Naive thymus-derived CD4-positive, alpha-beta T cell (primary cell): ENCODE data around the gene OCIAD2. TPM values are rescaled to one million over a fixed set of nuclear protein-coding genes. Genes with fewer than 3 reads are reported as not detected.

Source experiments
- ATAC-seq: fragments of 150-1000 bp; cut with Tn5 transposase; 2 replicates; pipeline ENCODE4 v1.10.0; 2021; ENCODE audit warnings: mild to moderate bottlenecking, moderate library complexity
- CTCF ChIA-PET: fragments of 350-600 bp; sonication (Branson Sonifier 250); formaldehyde crosslinking; loops from one replicate; lab custom pipeline; 2021; ENCODE audit warnings: antibody characterized with exemption; lab: Charles Lee
- POLR2A ChIA-PET: fragments of 350-600 bp; sonication (Branson Sonifier 250); formaldehyde crosslinking; loops from one replicate; lab custom pipeline; 2021; ENCODE audit warnings: antibody characterized with exemption, inconsistent platforms; lab: Charles Lee
- DNase-seq, 9 donors: peaks; one replicate each; pipeline versions ENCODE4 v3.0.0 to v3.0.0-alpha.2; 2020 to 2022; ENCODE audit warnings: mixed read lengths in 1 of 9
- H3K27ac ChIP-seq: one replicate; pipeline ENCODE4 v1.7.0; 2013; ENCODE audit warnings: mild to moderate bottlenecking, low read depth, low read length, moderate library complexity
- H3K27me3 ChIP-seq, 2 donors: one replicate each; pipeline ENCODE4 v1.7.0; 2013; ENCODE audit warnings: low read length in 2 of 2, mild to moderate bottlenecking in 2 of 2, moderate library complexity in 2 of 2; ENCODE audit not compliant: control insufficient read depth in 2 of 2, insufficient read depth in 2 of 2
- H3K36me3 ChIP-seq, 3 experiments: 1 replicate in 2 of 3; 2 replicates in 1 of 3; pipeline ENCODE4 v1.7.0; 2013; ENCODE audit warnings: low read length in 3 of 3, mild to moderate bottlenecking in 3 of 3, moderate library complexity in 1 of 3; ENCODE audit not compliant: insufficient read depth in 3 of 3, control insufficient read depth in 2 of 3
- H3K4me1 ChIP-seq, 2 donors: one replicate each; pipeline ENCODE4 v1.7.0; 2013; ENCODE audit warnings: low read length in 2 of 2, mild to moderate bottlenecking in 2 of 2, moderate library complexity in 1 of 2; ENCODE audit not compliant: control insufficient read depth in 2 of 2, insufficient read depth in 2 of 2
- H3K4me3 ChIP-seq: 2 replicates; pipeline ENCODE4 v1.7.0; 2013; ENCODE audit warnings: mild to moderate bottlenecking, low read length
- H3K9me3 ChIP-seq, 3 experiments: 1 replicate in 2 of 3; 2 replicates in 1 of 3; pipeline ENCODE4 v1.7.0; 2013; ENCODE audit warnings: low read length in 3 of 3; ENCODE audit not compliant: control insufficient read depth in 2 of 3
- H3K27ac Mint-ChIP-seq, 9 donors: one replicate each; pipeline ENCODE4 v1.8.0; 2020 to 2022; ENCODE audit warnings: mixed read lengths in 9 of 9, mild to moderate bottlenecking in 8 of 9, moderate library complexity in 5 of 9, inconsistent platforms in 2 of 9
- H3K27me3 Mint-ChIP-seq, 5 donors: one replicate each; pipeline ENCODE4 v1.8.0; 2021 to 2022; ENCODE audit warnings: mixed read lengths in 5 of 5, mild to moderate bottlenecking in 1 of 5
- H3K36me3 Mint-ChIP-seq, 5 donors: one replicate each; pipeline ENCODE4 v1.8.0; 2020 to 2022; ENCODE audit warnings: mixed read lengths in 5 of 5, mild to moderate bottlenecking in 3 of 5, inconsistent platforms in 1 of 5
- H3K4me1 Mint-ChIP-seq, 7 donors: one replicate each; pipeline ENCODE4 v1.8.0; 2020 to 2022; ENCODE audit warnings: mixed read lengths in 7 of 7, mild to moderate bottlenecking in 3 of 7, inconsistent platforms in 1 of 7
- H3K4me3 Mint-ChIP-seq, 10 donors: one replicate each; pipeline ENCODE4 v1.8.0; 2020 to 2022; ENCODE audit warnings: mild to moderate bottlenecking in 10 of 10, mixed read lengths in 10 of 10, moderate library complexity in 6 of 10, inconsistent platforms in 2 of 10
- H3K9me3 Mint-ChIP-seq, 11 donors: one replicate each; pipeline ENCODE4 v1.8.0; 2020 to 2022; ENCODE audit warnings: mixed read lengths in 11 of 11, mild to moderate bottlenecking in 4 of 11, inconsistent platforms in 1 of 11, moderate library complexity in 1 of 11
- intact Hi-C, 2 donors: fragments of 100-400 bp; cut with micrococcal nuclease; formaldehyde crosslinking; loops; one replicate each; pipeline ENCODE4 v1.15.1; 2023
- polyA plus RNA-seq, 2 donors: library from polyadenylated mRNA; unstranded; fragments of 300-500 nt; fragmentation: Illumina TruSeq; gene quantifications; one replicate each; pipeline ENCODE4 v1.2.3, GENCODE V29; 2021
- total RNA-seq, 6 experiments: library from RNA in 5 of 6; stranded (reverse) in 5 of 6; gene quantifications; 1 replicate in 5 of 6; 2 replicates in 1 of 6; pipeline ENCODE4 v1.2.3 and lab custom pipeline; 2021 to 2026

The OCIAD2 gene
- total and polyA plus RNA-seq, 7 experiments from 2014 or later, result 42.0 to 398 (median 141) TPM

DNA sequence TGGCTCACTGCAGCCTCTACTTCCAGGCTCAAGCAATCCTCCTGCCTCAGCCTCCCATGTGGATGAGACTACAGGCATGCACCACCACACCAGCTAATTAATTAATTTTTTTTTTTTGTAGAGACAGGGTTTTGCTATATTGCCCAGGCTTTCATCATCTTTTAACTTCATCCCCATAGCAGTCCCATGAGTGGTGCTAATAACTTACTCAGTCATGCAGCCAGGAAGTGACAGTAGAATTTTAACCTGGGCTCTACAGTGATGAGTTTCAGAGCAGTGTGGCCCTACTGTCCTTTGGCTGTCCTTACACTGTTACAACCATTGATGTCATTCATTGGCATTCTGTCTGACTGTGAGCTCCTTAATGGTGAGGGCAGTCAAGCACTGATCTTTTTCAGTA, 3.9 kb upstream of the OCIAD2 start:
- Mint-ChIP-seq H3K27ac (no peak overlapping the region), H3K4me1 (peaks cover 13 to 29% (median 19%) of the 10 kb centered on the region in 7 donors), H3K9me3 (peaks cover 0 to 4% (median 0%) of the 10 kb centered on the region in 11 donors), H3K36me3 (peaks cover 0 to 3% (median 0%) of the 10 kb centered on the region in 5 donors), H3K4me3 (no peak overlapping the region), H3K27me3 (no peaks in the 10 kb centered on the region)
- Histone ChIP-seq H3K4me1 (peaks cover 11 to 13% of the 10 kb centered on the region in 2 donors), H3K27ac (no peak overlapping the region), H3K9me3 (no peaks in the 10 kb centered on the region), H3K4me3 (no peak overlapping the region), H3K27me3 (no peaks in the 10 kb centered on the region), H3K36me3 (peaks cover 0 to 6% (median 0%) of the 10 kb centered on the region in 3 experiments)
- POLR2A ChIA-PET, result no interaction called here
- ATAC-seq (no peak), DNase-seq (no peak)
- CTCF ChIA-PET, result interaction anchor here (1.0 to 1.1 kb wide), 2 partner anchors 34 to 331 kb away, joined by 4 read pairs; no protein-coding TSS in a partner anchor
- intact Hi-C loops, result no loop called here

DNA sequence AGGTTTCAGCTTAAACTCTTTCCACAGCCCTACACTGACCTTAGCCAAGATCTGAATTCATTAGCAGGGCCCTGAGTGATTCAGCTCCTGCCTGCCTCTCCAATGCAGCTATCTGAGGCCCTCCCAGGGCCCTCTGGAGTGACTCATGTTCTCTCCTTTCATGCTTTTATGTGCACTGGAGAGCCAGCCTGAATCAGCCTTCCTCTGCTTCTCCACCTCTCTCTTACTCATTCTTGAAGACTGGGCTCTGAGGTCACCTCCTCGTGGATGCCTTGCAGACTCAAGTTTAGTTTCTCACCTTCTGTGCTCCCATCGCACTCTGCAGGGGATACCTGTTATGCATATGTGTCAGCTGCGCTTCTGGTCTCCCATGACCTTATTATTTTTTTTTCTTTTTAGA, 3.1 kb upstream of the OCIAD2 start:
- Mint-ChIP-seq H3K36me3 (peaks cover 0 to 9% (median 0%) of the 10 kb centered on the region in 5 donors), H3K27me3 (no peaks in the 10 kb centered on the region), H3K27ac (peak overlapping the region in 4 of 9 donors; percentile 48 to 87 (median 72)), H3K4me1 (peaks cover 21 to 37% (median 27%) of the 10 kb centered on the region in 7 donors), H3K9me3 (peaks cover 0 to 4% (median 0%) of the 10 kb centered on the region in 11 donors), H3K4me3 (peak overlapping the region in 1 of 10 donors; percentile 61)
- peaks cover 18 to 19% of the 10 kb centered on the region in 2 donors for H3K4me1 ChIP-seq
- no peaks in the 10 kb centered on the region for H3K9me3 ChIP-seq
- peak in 1 of 9 donors; percentile 49 for DNase-seq
- H3K36me3 ChIP-seq, result peaks cover 0 to 6% (median 0%) of the 10 kb centered on the region in 3 experiments
- ChIA-PET POLR2A (no interaction called here), CTCF (interaction anchor here (1.0 kb wide), 1 partner anchor 331 kb away, joined by 4 read pairs; no protein-coding TSS in a partner anchor)
- no peak overlapping the region for H3K27ac ChIP-seq
- intact Hi-C loops, result loop anchor here (5.0 to 10.0 kb wide), 5 partner anchors 33 to 1425 kb away; partner anchors contain the start of genes ATP10D (in 1 of the 2), NFXL1 (in 1 of the 2) and TXK (in 1 of the 2)
- no peak overlapping the region for H3K4me3 ChIP-seq
- ATAC-seq, result no peak
- no peaks in the 10 kb centered on the region for H3K27me3 ChIP-seq

GRCh38 chr4:48908687-48909086, 2.1 kb upstream of the OCIAD2 start:
- CTCF ChIA-PET, result no interaction called here
- ATAC-seq, result no peak

DNA sequence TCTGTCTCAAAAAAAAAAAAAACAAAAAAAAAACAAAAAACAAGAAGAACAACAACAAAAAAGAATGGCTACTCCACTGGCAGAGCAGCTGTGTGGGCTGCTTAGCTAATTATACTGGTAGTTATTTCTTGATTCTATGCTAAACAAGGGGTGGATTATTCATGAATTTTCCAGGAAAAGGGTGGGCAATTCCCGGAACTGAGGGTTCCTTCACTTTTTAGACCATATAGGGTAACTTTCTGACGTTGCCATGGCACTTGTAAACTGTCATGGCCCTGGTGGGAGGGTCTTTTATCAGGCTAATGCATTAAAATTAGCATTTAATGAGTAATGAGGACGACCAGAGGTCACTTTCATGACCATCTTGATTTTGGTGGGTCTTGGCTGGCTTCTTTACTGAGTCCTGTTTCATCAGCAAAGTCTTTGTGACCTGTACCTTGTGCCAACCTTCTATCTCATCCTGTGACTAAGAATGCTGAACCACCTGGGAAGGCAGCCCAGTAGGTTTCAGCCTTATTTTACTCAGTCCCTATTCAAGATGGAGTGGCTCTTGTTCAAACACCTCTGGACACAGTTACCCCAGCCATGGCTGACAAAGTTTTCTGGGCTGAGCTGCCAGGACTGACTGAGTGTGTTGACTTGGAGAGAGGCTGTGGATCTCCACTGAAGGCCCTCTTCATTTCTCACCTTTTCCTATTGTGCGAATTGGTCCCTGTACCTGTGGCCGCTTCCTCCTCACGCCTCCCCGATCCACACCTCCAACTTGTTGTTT, 1.3 kb upstream of the OCIAD2 start:
- Histone ChIP-seq H3K4me1 (peaks cover 18 to 27% of the 10 kb centered on the region in 2 donors), H3K27me3 (no peaks in the 10 kb centered on the region), H3K36me3 (peaks cover 0 to 8% (median 4%) of the 10 kb centered on the region in 3 experiments), H3K9me3 (no peaks in the 10 kb centered on the region), H3K27ac (no peak overlapping the region), H3K4me3 (no peak overlapping the region)
- H3K4me3 Mint-ChIP-seq, result peak overlapping the region in 5 of 10 donors; percentile 14 to 95 (median 36)
- CTCF ChIA-PET, result interaction anchor here (2.0 kb wide), 1 partner anchor 330 kb away, joined by 14 read pairs; no protein-coding TSS in a partner anchor
- peaks cover 0 to 4% (median 0%) of the 10 kb centered on the region in 11 donors for H3K9me3 Mint-ChIP-seq
- H3K27ac Mint-ChIP-seq, result peak overlapping the region in 8 of 9 donors; percentile 49 to 98 (median 95)
- peaks cover 25 to 52% (median 42%) of the 10 kb centered on the region in 7 donors for H3K4me1 Mint-ChIP-seq
- DNase-seq, result no peak
- ATAC-seq, result no peak
- POLR2A ChIA-PET, result no interaction called here
- H3K27me3 Mint-ChIP-seq, result no peaks in the 10 kb centered on the region
- peaks cover 2 to 15% (median 3%) of the 10 kb centered on the region in 5 donors for H3K36me3 Mint-ChIP-seq
- intact Hi-C loops, result loop anchor here (2.0 to 10.0 kb wide), 6 partner anchors 34 to 1423 kb away; partner anchors contain the start of genes ATP10D (in 1 of the 2), NFXL1 (in 1 of the 2), SLAIN2 (in 1 of the 2) and TXK (in 1 of the 2)

More at GRCh38 chr4:48908687-48909086, 2.1 kb upstream of the OCIAD2 start:
- Mint-ChIP-seq H3K27ac (peak overlapping the region in 6 of 9 donors; percentile 7 to 95 (median 58)), H3K9me3 (peaks cover 0 to 4% (median 0%) of the 10 kb centered on the region in 11 donors), H3K4me3 (peak overlapping the region in 5 of 10 donors; percentile 14 to 60 (median 41)), H3K4me1 (peaks cover 25 to 45% (median 34%) of the 10 kb centered on the region in 7 donors), H3K27me3 (no peaks in the 10 kb centered on the region), H3K36me3 (peaks cover 0 to 13% (median 0%) of the 10 kb centered on the region in 5 donors)
- peaks cover 18 to 27% of the 10 kb centered on the region in 2 donors for H3K4me1 ChIP-seq
- no peaks in the 10 kb centered on the region for H3K9me3 ChIP-seq
- no peak overlapping the region for H3K27ac ChIP-seq
- no peak overlapping the region for H3K4me3 ChIP-seq
- POLR2A ChIA-PET, result no interaction called here
- no peaks in the 10 kb centered on the region for H3K27me3 ChIP-seq
- peaks cover 0 to 6% (median 0%) of the 10 kb centered on the region in 3 experiments for H3K36me3 ChIP-seq
- no peak for DNase-seq
- intact Hi-C loops, result loop anchor here (5.0 to 10.0 kb wide), 5 partner anchors 34 to 1424 kb away; partner anchors contain the start of genes ATP10D (in 1 of the 2), NFXL1 (in 1 of the 2) and TXK (in 1 of the 2)

GRCh38 chr4:48905363-48906015, 1.1 kb downstream of the OCIAD2 start:
- peak overlapping the region; percentile 74 to 99 (median 95) for H3K27ac Mint-ChIP-seq
- H3K9me3 ChIP-seq, result no peaks in the 10 kb centered on the region
- no peaks in the 10 kb centered on the region for H3K9me3 Mint-ChIP-seq
- H3K27ac ChIP-seq, result peak overlapping the region; percentile 82
- ChIA-PET CTCF (interaction anchor here (1.3 to 2.0 kb wide), 4 partner anchors 39 to 327 kb away, joined by 3 to 14 read pairs (median 7); no protein-coding TSS in a partner anchor), POLR2A (interaction anchor here (0.9 to 2.0 kb wide), 4 partner anchors 8 to 125 kb away, joined by 3 to 9 read pairs (median 8); partner anchors contain the start of gene FRYL)
- no peaks in the 10 kb centered on the region for H3K27me3 Mint-ChIP-seq
- peak overlapping the region; percentile 85 to 99 (median 96) for H3K4me3 Mint-ChIP-seq
- H3K27me3 ChIP-seq, result no peaks in the 10 kb centered on the region
- intact Hi-C loops, result loop anchor here (1.0 to 10.0 kb wide), 12 partner anchors 37 to 1421 kb away; partner anchors contain the start of genes FRYL (in 2 of the 2), NFXL1 (in 2 of the 2), OCIAD1 (in 2 of the 2) and SLAIN2 (in 2 of the 2)
- peaks cover 15 to 31% (median 16%) of the 10 kb centered on the region in 3 experiments for H3K36me3 ChIP-seq
- H3K4me1 Mint-ChIP-seq, result peaks cover 36 to 72% (median 62%) of the 10 kb centered on the region in 7 donors
- H3K4me3 ChIP-seq, result peak overlapping the region; percentile 80
- H3K4me1 ChIP-seq, result peaks cover 18 to 33% of the 10 kb centered on the region in 2 donors
- ATAC-seq (no peak), DNase-seq (no peak)
- peaks cover 7 to 32% (median 19%) of the 10 kb centered on the region in 5 donors for H3K36me3 Mint-ChIP-seq
